ENCODE data around the gene MPP3.

MPP3 gene

DNA sequence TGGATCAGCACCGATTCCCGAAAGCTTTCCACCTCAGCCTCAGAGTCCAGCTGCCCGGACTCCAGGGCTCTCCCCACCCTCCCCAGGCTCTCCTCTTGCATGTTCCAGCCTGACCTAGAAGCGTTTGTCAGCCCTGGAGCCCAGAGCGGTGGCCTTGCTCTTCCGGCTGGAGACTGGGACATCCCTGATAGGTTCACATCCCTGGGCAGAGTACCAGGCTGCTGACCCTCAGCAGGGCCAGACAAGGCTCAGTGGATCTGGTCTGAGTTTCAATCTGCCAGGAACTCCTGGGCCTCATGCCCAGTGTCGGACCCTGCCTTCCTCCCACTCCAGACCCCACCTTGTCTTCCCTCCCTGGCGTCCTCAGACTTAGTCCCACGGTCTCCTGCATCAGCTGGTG is 29.0 kb upstream of the MPP3 start:
- no peak overlapping the region for H3K27ac ChIP-seq (ENCODE audit: extremely low read depth, low read depth, low read length)
- H3K4me1 ChIP-seq (ENCODE audit: control insufficient read depth, insufficient read depth, low read length), result no peaks in the 10 kb centered on the region
- H3K36me3 ChIP-seq (ENCODE audit: control insufficient read depth in 2 of 2, insufficient read depth in 1 of 2, low read length in 2 of 2), result no peaks in the 10 kb centered on the region
- CTCF ChIA-PET, result interaction anchor here (1.0 to 2.7 kb wide), 3 partner anchors 14 to 22 kb away, joined by 3 to 15 read pairs (median 5); partner anchors contain the start of gene CD300LG
- H3K4me3 ChIP-seq (ENCODE audit: low read depth, low read length), result no peak overlapping the region
- POLR2A ChIA-PET, result no interaction called here
- no peaks in the 10 kb centered on the region for H3K9me3 ChIP-seq (ENCODE audit: control insufficient read depth, insufficient read depth, low read depth, low read length)
- no peak for TF ChIP-seq ZNF292 (tag by site-specific recombination; IDR thresholded peaks at IDR 0.05; ENCODE audit: borderline replicate concordance, low read depth)
- no peak for TF ChIP-seq ZNF544 (tag by site-specific recombination; IDR thresholded peaks at IDR 0.05)
- no peak for TF ChIP-seq ZNF169 (tag by site-specific recombination; IDR thresholded peaks at IDR 0.05)
- no peak for TF ChIP-seq ZSCAN23 (tag by site-specific recombination; IDR thresholded peaks at IDR 0.05)
- no peak for TF ChIP-seq ZNF426 (tag by site-specific recombination; IDR thresholded peaks at IDR 0.05)
- no peak for TF ChIP-seq ZNF132 (tag by site-specific recombination; IDR thresholded peaks at IDR 0.05; ENCODE audit: borderline replicate concordance)
- TF ChIP-seq ZNF416 (tag by site-specific recombination; IDR thresholded peaks at IDR 0.05), result no peak
- no peak for TF ChIP-seq ZNF239 (tag by site-specific recombination; IDR thresholded peaks at IDR 0.05)
- no peak for TF ChIP-seq ZNF394 (tag by site-specific recombination; IDR thresholded peaks at IDR 0.05; ENCODE audit: borderline replicate concordance)
- TF ChIP-seq ZSCAN30 (tag by site-specific recombination; IDR thresholded peaks at IDR 0.05), result no peak
- TF ChIP-seq ZFP41 (tag by site-specific recombination; IDR thresholded peaks at IDR 0.05; ENCODE audit: borderline replicate concordance), result no peak
- TF ChIP-seq BCL6B (tag by site-specific recombination; IDR thresholded peaks at IDR 0.05), result no peak
- no peak for TF ChIP-seq SP2 (tag by site-specific recombination; IDR thresholded peaks at IDR 0.05)
- no peak for TF ChIP-seq KLF9 (tag by site-specific recombination; IDR thresholded peaks at IDR 0.05; ENCODE audit: low read depth)

DNA sequence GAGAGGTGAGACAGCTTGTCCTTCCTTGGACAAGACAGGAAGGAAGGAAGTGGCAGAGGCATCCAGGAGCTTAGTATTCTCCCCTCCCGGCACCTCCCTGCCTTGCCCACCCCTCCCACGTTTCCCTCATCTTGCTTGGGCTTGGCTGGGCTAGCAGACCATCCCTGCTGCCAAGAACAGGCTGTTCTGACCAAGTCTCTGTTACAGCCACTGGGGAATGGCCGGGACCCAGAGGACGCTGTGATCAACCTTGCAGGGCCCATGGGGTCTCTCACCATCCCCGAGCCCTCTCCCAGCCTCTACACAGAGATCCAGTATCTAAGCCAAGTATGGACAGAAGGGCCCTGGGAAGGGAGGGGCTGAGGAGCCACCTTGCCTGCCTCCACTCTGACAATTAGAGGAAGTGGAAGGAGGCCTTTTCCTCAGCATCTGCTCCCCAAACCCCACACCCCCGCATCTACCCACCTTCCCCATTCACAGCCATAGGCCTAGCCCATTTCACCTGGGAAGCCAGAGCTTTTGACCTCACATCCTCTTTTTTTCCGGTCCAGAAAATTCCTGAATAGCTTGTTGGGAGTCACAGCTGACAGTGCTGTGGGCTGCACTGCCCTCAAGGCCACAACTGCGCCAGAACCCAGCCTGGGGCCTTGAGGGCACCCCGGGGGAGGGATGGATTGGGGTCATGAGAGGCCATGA is 28.1 kb upstream of the MPP3 start:
- POLR2A ChIA-PET, result interaction anchor here (0.6 kb wide), 1 partner anchor 313 kb away, joined by 4 read pairs; no protein-coding TSS in a partner anchor
- H3K36me3 ChIP-seq (ENCODE audit: control insufficient read depth in 2 of 2, insufficient read depth in 1 of 2, low read length in 2 of 2), result no peaks in the 10 kb centered on the region
- H3K27ac ChIP-seq (ENCODE audit: extremely low read depth, low read depth, low read length), result no peak overlapping the region
- TF ChIP-seq MEIS1 (CRISPR knock-in tag; IDR thresholded peaks at IDR 0.05; ENCODE audit: borderline replicate concordance) (no peak), ZNF157 (tag by site-specific recombination; IDR thresholded peaks at IDR 0.05) (peak; percentile 68)
- CTCF ChIA-PET, result interaction anchor here (0.6 to 2.7 kb wide), 4 partner anchors 13 to 95 kb away, joined by 3 to 15 read pairs (median 6); partner anchors contain the start of gene CD300LG
- H3K9me3 ChIP-seq (ENCODE audit: control insufficient read depth, insufficient read depth, low read depth, low read length), result no peaks in the 10 kb centered on the region
- H3K4me1 ChIP-seq (ENCODE audit: control insufficient read depth, insufficient read depth, low read length), result no peaks in the 10 kb centered on the region
- H3K4me3 ChIP-seq (ENCODE audit: low read depth, low read length), result no peak overlapping the region

- TF ChIP-seq ZNF174 (tag by site-specific recombination; IDR thresholded peaks at IDR 0.05) (no peak), ZNF488 (tag by site-specific recombination; IDR thresholded peaks at IDR 0.05) (no peak), INSM2 (tag by site-specific recombination; IDR thresholded peaks at IDR 0.05) (no peak), ZNF175 (tag by site-specific recombination; IDR thresholded peaks at IDR 0.05) (no peak), OSR2 (tag by site-specific recombination; IDR thresholded peaks at IDR 0.05) (no peak), ZNF391 (tag by site-specific recombination; IDR thresholded peaks at IDR 0.05; ENCODE audit: borderline replicate concordance, low read depth) (no peak), GFI1B (tag by site-specific recombination; IDR thresholded peaks at IDR 0.05) (no peak)
- Histone ChIP-seq H3K27ac (ENCODE audit: extremely low read depth, low read depth, low read length) (no peak overlapping the region), H3K4me3 (ENCODE audit: low read depth, low read length) (no peak overlapping the region), H3K9me3 (ENCODE audit: control insufficient read depth, insufficient read depth, low read depth, low read length) (no peaks in the 10 kb centered on the region), H3K36me3 (ENCODE audit: control insufficient read depth in 2 of 2, insufficient read depth in 1 of 2, low read length in 2 of 2) (no peaks in the 10 kb centered on the region), H3K4me1 (ENCODE audit: control insufficient read depth, insufficient read depth, low read length) (no peaks in the 10 kb centered on the region)
- ChIA-PET POLR2A (no interaction called here), CTCF (interaction anchor here (0.6 to 2.7 kb wide), 4 partner anchors 14 to 86 kb away, joined by 3 to 15 read pairs (median 3); partner anchors contain the start of gene CD300LG)
Measured at GRCh38 chr17:43860077-43860725, 27.3 kb upstream of the MPP3 start.
